Measurements from ENCODE around the gene OR2AK2. TPM values are rescaled to one million over a fixed set of nuclear protein-coding genes. Genes with fewer than 3 reads are reported as not detected.

Gene OR2AK2
- total RNA-seq, 4 donors from 2014 or later = not detected

DNA sequence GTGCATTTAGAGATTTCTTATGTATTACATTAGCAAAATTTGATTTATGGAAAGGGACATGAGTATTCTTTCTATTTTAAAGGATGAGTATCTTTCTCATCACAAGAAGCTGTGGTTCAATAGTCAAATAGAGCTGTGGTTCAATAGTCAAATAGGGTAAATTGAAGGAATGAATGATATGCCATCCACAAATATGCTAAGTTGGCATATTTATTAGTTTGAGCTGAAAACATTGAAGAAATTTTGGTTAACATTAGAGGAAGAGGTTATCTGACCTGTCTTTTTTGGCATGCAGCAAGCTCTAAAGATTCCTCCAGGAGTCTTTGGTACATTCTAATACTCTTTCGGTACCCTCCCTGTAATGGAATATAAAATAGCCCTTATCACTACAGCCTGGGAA is 11.6 kb upstream of the OR2AK2 start:
- DNase-seq (ENCODE audit: low spot score in 2 of 2) = no peak

DNA sequence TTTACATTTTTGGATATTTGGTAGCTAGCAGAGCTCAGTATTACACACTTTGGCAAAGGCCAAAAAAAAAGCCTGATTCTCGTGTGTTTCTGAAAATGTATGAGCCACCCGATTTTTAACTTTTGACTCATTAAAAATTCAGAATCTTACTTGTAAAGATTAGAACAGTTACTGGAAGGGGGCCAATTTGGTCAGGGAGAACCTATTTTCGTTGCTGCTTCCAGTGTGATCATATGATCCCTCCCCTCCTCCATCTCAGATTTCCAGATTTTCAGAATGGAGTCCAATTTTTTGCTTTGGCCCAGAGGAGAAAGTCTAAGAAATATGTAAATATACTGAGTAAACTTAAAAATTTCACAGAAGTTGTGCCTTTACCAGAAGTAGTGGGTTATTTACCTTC is 3.2 kb upstream of the OR2AK2 start:
- Histone ChIP-seq H3K9me3 (peaks cover 7% of the 10 kb centered on the region), H3K4me1 (no peaks in the 10 kb centered on the region), H3K27me3 (no peaks in the 10 kb centered on the region), H3K4me3 (no peak overlapping the region), H3K36me3 (no peaks in the 10 kb centered on the region), H3K27ac (no peak overlapping the region)
- no peak for DNase-seq (ENCODE audit: low spot score in 2 of 2)
- TF ChIP-seq EP300 (IDR thresholded peaks at IDR 0.05) = no peak
- TF ChIP-seq, protein P1, sequence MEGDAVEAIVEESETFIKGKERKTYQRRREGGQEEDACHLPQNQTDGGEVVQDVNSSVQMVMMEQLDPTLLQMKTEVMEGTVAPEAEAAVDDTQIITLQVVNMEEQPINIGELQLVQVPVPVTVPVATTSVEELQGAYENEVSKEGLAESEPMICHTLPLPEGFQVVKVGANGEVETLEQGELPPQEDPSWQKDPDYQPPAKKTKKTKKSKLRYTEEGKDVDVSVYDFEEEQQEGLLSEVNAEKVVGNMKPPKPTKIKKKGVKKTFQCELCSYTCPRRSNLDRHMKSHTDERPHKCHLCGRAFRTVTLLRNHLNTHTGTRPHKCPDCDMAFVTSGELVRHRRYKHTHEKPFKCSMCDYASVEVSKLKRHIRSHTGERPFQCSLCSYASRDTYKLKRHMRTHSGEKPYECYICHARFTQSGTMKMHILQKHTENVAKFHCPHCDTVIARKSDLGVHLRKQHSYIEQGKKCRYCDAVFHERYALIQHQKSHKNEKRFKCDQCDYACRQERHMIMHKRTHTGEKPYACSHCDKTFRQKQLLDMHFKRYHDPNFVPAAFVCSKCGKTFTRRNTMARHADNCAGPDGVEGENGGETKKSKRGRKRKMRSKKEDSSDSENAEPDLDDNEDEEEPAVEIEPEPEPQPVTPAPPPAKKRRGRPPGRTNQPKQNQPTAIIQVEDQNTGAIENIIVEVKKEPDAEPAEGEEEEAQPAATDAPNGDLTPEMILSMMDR (IDR thresholded peaks at IDR 0.05) = no peak
- TF ChIP-seq POLR2AphosphoS5 (IDR thresholded peaks at IDR 0.05) = no peak
- no peak for TF ChIP-seq POLR2A (IDR thresholded peaks at IDR 0.05)
- WGBS = 39% methylated on average over 3 of the region's 3 CpGs

More for the DNA sequence above, 11.6 kb upstream of the OR2AK2 start:
- 93% methylated on average over 1 of the region's 1 CpG for WGBS
- Histone ChIP-seq H3K4me3 (no peak overlapping the region), H3K27me3 (no peaks in the 10 kb centered on the region), H3K4me1 (no peaks in the 10 kb centered on the region), H3K27ac (no peak overlapping the region), H3K36me3 (no peaks in the 10 kb centered on the region), H3K9me3 (no peaks in the 10 kb centered on the region)
- TF ChIP-seq EP300 (IDR thresholded peaks at IDR 0.05) (no peak), POLR2A (IDR thresholded peaks at IDR 0.05) (no peak), POLR2AphosphoS5 (IDR thresholded peaks at IDR 0.05) (no peak)
- TF ChIP-seq, protein P1 (IDR thresholded peaks at IDR 0.05) = no peak

DNA sequence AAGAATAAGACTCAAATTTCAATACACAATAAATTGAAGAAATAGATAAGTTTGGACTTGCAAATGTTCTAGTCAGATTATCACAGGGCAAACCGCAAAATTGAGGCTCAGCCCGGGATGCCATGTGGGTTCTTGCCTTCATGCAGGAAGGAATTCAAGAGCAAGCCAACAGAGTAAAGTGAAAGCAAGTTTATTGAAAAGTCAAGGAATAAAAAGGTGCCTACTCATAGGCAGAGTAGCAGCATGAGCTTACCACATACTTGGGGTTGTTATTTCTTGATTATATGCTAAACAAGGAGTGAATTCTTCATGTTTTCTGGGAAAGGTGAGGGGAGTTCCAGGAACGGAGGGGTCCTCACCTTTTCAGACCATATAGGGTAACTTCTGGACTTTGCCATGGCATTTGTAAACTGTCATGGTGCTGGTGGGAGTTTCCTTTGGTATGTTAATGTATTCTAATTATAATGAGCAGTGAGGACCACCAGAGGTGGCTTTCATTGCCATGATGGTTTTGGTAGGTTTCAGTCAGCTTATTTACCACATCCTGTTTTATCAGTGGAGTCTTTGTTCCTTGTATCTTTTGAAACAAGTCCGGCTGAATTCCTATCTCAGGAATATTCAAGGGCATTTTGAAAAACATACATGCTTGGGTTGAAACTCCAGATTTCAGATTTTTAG is 2.0 kb upstream of the OR2AK2 start:
- no peaks in the 10 kb centered on the region for H3K27me3 ChIP-seq
- H3K36me3 ChIP-seq = no peaks in the 10 kb centered on the region
- TF ChIP-seq POLR2A (IDR thresholded peaks at IDR 0.05) = no peak
- TF ChIP-seq, protein P1 (IDR thresholded peaks at IDR 0.05) = no peak
- TF ChIP-seq POLR2AphosphoS5 (IDR thresholded peaks at IDR 0.05) = no peak
- no peak for TF ChIP-seq EP300 (IDR thresholded peaks at IDR 0.05)
- DNase-seq (ENCODE audit: low spot score in 2 of 2) = no peak
- no peaks in the 10 kb centered on the region for H3K4me1 ChIP-seq
- H3K9me3 ChIP-seq = peaks cover 7% of the 10 kb centered on the region
- no peak overlapping the region for H3K4me3 ChIP-seq
- 61% methylated on average over 4 of the region's 4 CpGs for WGBS
- no peak overlapping the region for H3K27ac ChIP-seq

DNA sequence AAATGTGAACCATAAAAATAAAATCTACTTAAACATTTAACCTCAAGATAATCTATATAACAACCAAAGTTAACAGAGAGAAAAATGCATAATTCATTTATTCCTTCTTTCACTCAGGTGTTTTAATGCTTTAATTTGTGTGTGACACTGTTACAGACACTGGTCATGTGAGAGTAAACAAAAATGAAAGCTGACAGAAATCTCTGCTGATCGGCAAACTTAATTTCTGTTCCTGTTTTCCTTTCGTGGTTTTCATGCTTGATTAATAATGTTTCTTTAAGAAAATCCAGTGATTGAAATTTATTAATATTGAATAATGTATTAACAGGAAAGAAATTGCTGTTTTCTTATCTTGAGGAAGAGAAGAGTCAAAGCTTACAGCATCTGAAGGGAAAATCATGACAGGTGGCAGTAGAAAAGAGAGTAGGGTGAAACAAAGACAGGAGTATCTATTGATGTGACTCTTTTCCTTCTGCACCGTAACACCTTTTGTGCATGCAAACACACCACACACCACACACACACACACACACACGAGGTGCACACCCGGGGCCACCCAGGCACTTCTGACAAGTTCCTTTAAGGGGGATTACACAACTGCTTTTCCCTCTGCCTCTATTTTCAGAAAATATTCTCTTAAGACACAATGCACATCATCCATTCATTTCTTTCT is 1.6 kb downstream of the OR2AK2 start:
- Histone ChIP-seq H3K4me1 (no peaks in the 10 kb centered on the region), H3K27me3 (no peaks in the 10 kb centered on the region), H3K36me3 (no peaks in the 10 kb centered on the region), H3K9me3 (peaks cover 7% of the 10 kb centered on the region), H3K4me3 (no peak overlapping the region), H3K27ac (no peak overlapping the region)
- no peak for DNase-seq (ENCODE audit: low spot score in 2 of 2)
- TF ChIP-seq, protein P1 (IDR thresholded peaks at IDR 0.05) = no peak
- TF ChIP-seq POLR2AphosphoS5 (IDR thresholded peaks at IDR 0.05) (no peak), POLR2A (IDR thresholded peaks at IDR 0.05) (no peak), EP300 (IDR thresholded peaks at IDR 0.05) (no peak)
- 74% methylated on average over 5 of the region's 5 CpGs for WGBS

DNA sequence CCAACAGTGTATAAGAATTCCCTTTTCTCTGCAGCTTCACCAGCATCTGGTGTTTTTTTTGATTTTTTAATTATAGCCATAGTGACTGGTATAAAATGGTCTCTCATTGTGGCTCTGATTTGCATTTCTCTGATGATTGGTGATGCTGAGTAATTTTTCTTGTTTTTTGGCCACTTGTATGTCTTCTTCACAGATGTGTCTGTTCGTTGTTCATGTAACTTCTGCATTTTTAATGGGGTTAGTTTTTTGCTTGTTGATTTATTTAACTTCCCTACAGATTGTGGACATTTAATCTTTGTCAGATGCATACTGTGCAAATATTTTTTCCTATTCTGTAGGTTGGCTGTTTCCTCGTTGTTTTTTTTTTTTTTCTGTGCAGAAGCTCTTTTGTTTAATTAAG is 28.0 kb downstream of the OR2AK2 start:
- no peaks in the 10 kb centered on the region for H3K36me3 ChIP-seq
- H3K4me1 ChIP-seq = no peaks in the 10 kb centered on the region
- no peak for DNase-seq (ENCODE audit: low spot score in 2 of 2)
- no peaks in the 10 kb centered on the region for H3K9me3 ChIP-seq
- no peak overlapping the region for H3K4me3 ChIP-seq
- H3K27ac ChIP-seq = no peak overlapping the region
- 61% methylated on average over 2 of the region's 2 CpGs for WGBS
- no peaks in the 10 kb centered on the region for H3K27me3 ChIP-seq
- TF ChIP-seq, protein P1 (IDR thresholded peaks at IDR 0.05) = no peak
- TF ChIP-seq POLR2A (IDR thresholded peaks at IDR 0.05) (no peak), POLR2AphosphoS5 (IDR thresholded peaks at IDR 0.05) (no peak), EP300 (IDR thresholded peaks at IDR 0.05) (no peak)

Data from suprapubic skin (tissue), 4 donors.